HCT116 (cell line): ENCODE data around the gene CWF19L1. TPM values are rescaled to one million over a fixed set of nuclear protein-coding genes. Genes with fewer than 3 reads are reported as not detected.

Experiments
- ATAC-seq: fragments of 200-7000 bp; cut with Tn5 transposase; 2 replicates; pipeline ENCODE4 v1.9.1; 2020; ENCODE audit warnings: mild to moderate bottlenecking, moderate library complexity
- BruUV-seq: library from RNA; stranded (reverse); fragments of 400-500 nt; replicated peaks from 2 replicates; lab custom pipeline; 2021; lab: Mats Ljungman, UMichigan
- CTCF ChIA-PET: fragments of 300-600 bp; sonication (Branson Sonifier 250); formaldehyde crosslinking; loops from one replicate; lab custom pipeline; 2021; ENCODE audit warnings: antibody characterized with exemption; lab: Charles Lee
- POLR2A ChIA-PET: fragments of 300-600, 350-600 bp; sonication (Branson Sonifier 250); formaldehyde crosslinking; loops from one replicate; lab custom pipeline; 2021; ENCODE audit warnings: antibody characterized with exemption; lab: Charles Lee
- RAD21 ChIA-PET, 2 experiments: fragments of 300-600 bp; sonication (Branson Sonifier 250); formaldehyde crosslinking; loops; one replicate each; lab custom pipeline; 2023; ENCODE audit warnings: low total read pairs in 2 of 2; ENCODE audit not compliant: uncharacterized antibody in 2 of 2, unreplicated experiment in 2 of 2, low non-redundant PET in 1 of 2; lab: Charles Lee
- DNase-seq: peaks from one replicate; pipeline ENCODE4 v3.0.0-alpha.2; 2010; ENCODE audit warnings: low read depth, low spot score
- H2AFZ ChIP-seq: fragments of 200-600 bp; shearing (Covaris generic), sonication (generic); 2 replicates; pipeline ENCODE4 v1.6.1; 2017; ENCODE audit warnings: low read depth, mixed run types, mixed read lengths, antibody characterized with exemption, low read length; ENCODE audit not compliant: poor library complexity, severe bottlenecking
- H3K27ac ChIP-seq: 2 replicates; pipeline ENCODE4 v1.5.1; 2012; ENCODE audit warnings: low read depth, low read length
- H3K27me3 ChIP-seq: fragments of 200-600 bp; sonication (generic); 2 replicates; pipeline ENCODE4 v1.6.1; 2016; ENCODE audit warnings: mixed run types, low read length, mixed read lengths; ENCODE audit not compliant: insufficient read depth
- H3K36me3 ChIP-seq, 2 experiments: fragments of 200-500 bp in 1 of 2; fragments of 200-600 bp in 1 of 2; sonication (Bioruptor generic) in 1 of 2; sonication (generic) in 1 of 2; 2 replicates each; pipeline versions ENCODE4 v1.5.1 to v1.6.1; 2014 to 2016; ENCODE audit warnings: low read length in 2 of 2, inconsistent platforms in 1 of 2, mixed read lengths in 1 of 2, mixed run types in 1 of 2; ENCODE audit not compliant: insufficient read depth in 2 of 2, control insufficient read depth in 1 of 2
- H3K4me1 ChIP-seq, 2 experiments: fragments of 200-600 bp in 1 of 2; sonication (generic) in 1 of 2; 2 replicates each; pipeline versions ENCODE4 v1.5.1 to v1.6.1; 2012 to 2017; ENCODE audit warnings: low read length in 2 of 2, inconsistent platforms in 1 of 2, mild to moderate bottlenecking in 1 of 2, mixed read lengths in 1 of 2, mixed run types in 1 of 2, moderate library complexity in 1 of 2; ENCODE audit not compliant: insufficient read depth in 2 of 2, control insufficient read depth in 1 of 2
- H3K4me2 ChIP-seq: fragments of 200-600 bp; sonication (generic); 2 replicates; pipeline ENCODE4 v1.6.1; 2017; ENCODE audit warnings: mixed run types, low read length, mixed read lengths
- H3K4me3 ChIP-seq, 2 experiments: fragments of 200-600 bp in 1 of 2; sonication (generic) in 1 of 2; replicated peaks in 1 of 2; 2 replicates each; pipeline ENCODE4 v1.5.1; 2011 to 2016; ENCODE audit warnings: low read length in 2 of 2, control low read depth in 1 of 2, low read depth in 1 of 2, mild to moderate bottlenecking in 1 of 2, mixed read lengths in 1 of 2, mixed run types in 1 of 2
- H3K79me2 ChIP-seq: fragments of 200-600 bp; sonication (generic); 2 replicates; pipeline ENCODE4 v1.6.1; 2017; ENCODE audit warnings: mild to moderate bottlenecking, mixed run types, low read length, moderate library complexity, mixed read lengths; ENCODE audit not compliant: insufficient read depth
- H3K9ac ChIP-seq: fragments of 200-600 bp; sonication (generic); 2 replicates; pipeline ENCODE4 v1.6.1; 2016; ENCODE audit warnings: low read length, mixed read lengths
- H3K9me2 ChIP-seq: fragments of 200-600 bp; sonication (generic), shearing (Covaris generic); 2 replicates; pipeline ENCODE4 v1.6.1; 2017; ENCODE audit warnings: mixed run types, mild to moderate bottlenecking, moderate library complexity; ENCODE audit not compliant: insufficient read depth
- H3K9me3 ChIP-seq, 2 experiments: fragments of 200-500 bp in 1 of 2; fragments of 200-600 bp in 1 of 2; sonication (Bioruptor generic) in 1 of 2; sonication (generic) in 1 of 2; 2 replicates each; pipeline ENCODE4 v1.6.1; 2014 to 2017; ENCODE audit warnings: low read length in 2 of 2, mixed read lengths in 2 of 2, inconsistent platforms in 1 of 2, low read depth in 1 of 2, mild to moderate bottlenecking in 1 of 2, mixed run types in 1 of 2, moderate library complexity in 1 of 2; ENCODE audit not compliant: control insufficient read depth in 1 of 2, insufficient read depth in 1 of 2
- H4K20me1 ChIP-seq: fragments of 200-600 bp; sonication (generic), shearing (Covaris generic); 2 replicates; pipeline ENCODE4 v1.6.1; 2017; ENCODE audit warnings: mixed run types, mild to moderate bottlenecking, moderate library complexity; ENCODE audit not compliant: insufficient read depth
- FOSL1 ChIP-seq: IDR thresholded peaks from 2 replicates; pipeline ENCODE4 v1.6.1; 2012; ENCODE audit warnings: low read depth
- POLR2AphosphoS5 ChIP-seq: IDR thresholded peaks from 2 replicates; pipeline ENCODE4 v1.6.1; 2011; ENCODE audit warnings: mild to moderate bottlenecking, low read depth, low read length, moderate library complexity
- RAD21 ChIP-seq: IDR thresholded peaks from 2 replicates; pipeline ENCODE4 v1.6.1; 2012; ENCODE audit warnings: low read depth, mild to moderate bottlenecking
- SIN3A ChIP-seq: IDR thresholded peaks from 2 replicates; pipeline ENCODE4 v1.6.1; 2012; ENCODE audit warnings: low read depth
- SRF ChIP-seq: IDR thresholded peaks from 2 replicates; pipeline ENCODE4 v1.6.1; 2012; ENCODE audit warnings: low read depth
- TCF7L2 ChIP-seq: IDR thresholded peaks from 2 replicates; pipeline ENCODE4 v1.7.0; 2011; ENCODE audit warnings: borderline replicate concordance, inconsistent platforms; ENCODE audit not compliant: insufficient read depth, insufficient read length; ENCODE audit errors: extremely low read depth
- intact Hi-C: fragments of 100-400 bp; cut with micrococcal nuclease; formaldehyde crosslinking; loops from 2 replicates; pipeline ENCODE4 v1.10.0; 2022
- total RNA-seq: library from RNA; stranded (reverse); gene quantifications from one replicate; pipeline ENCODE4 v1.2.1, GENCODE V29; 2021; ENCODE audit not compliant: unreplicated experiment
- TF ChIP-seq, protein P1 (sequence below): IDR thresholded peaks from 2 replicates; pipeline ENCODE4 v1.6.1; 2012
- TF ChIP-seq, protein P2 (sequence below): IDR thresholded peaks from 2 replicates; pipeline ENCODE4 v1.6.1; 2011; ENCODE audit warnings: mild to moderate bottlenecking, low read length, moderate library complexity; ENCODE audit not compliant: insufficient replicate concordance; ENCODE audit errors: extremely low read depth
- TF ChIP-seq, protein P3 (sequence below), 3 experiments: fragments of 200-600 bp in 1 of 3; sonication (generic) in 1 of 3; IDR thresholded peaks in 2 of 3; conservative IDR thresholded peaks in 1 of 3; 2 replicates each; pipeline ENCODE4 v1.5.1; 2012 to 2017; ENCODE audit warnings: low read depth in 2 of 3, low read length in 2 of 3, antibody characterized with exemption in 1 of 3, borderline replicate concordance in 1 of 3, control low read depth in 1 of 3, mild to moderate bottlenecking in 1 of 3, mixed read lengths in 1 of 3, mixed run types in 1 of 3, moderate library complexity in 1 of 3; ENCODE audit not compliant: insufficient read depth in 1 of 3

Gene CWF19L1
- total RNA-seq, 1 experiment from 2014 or later: 41.7 TPM

DNA sequence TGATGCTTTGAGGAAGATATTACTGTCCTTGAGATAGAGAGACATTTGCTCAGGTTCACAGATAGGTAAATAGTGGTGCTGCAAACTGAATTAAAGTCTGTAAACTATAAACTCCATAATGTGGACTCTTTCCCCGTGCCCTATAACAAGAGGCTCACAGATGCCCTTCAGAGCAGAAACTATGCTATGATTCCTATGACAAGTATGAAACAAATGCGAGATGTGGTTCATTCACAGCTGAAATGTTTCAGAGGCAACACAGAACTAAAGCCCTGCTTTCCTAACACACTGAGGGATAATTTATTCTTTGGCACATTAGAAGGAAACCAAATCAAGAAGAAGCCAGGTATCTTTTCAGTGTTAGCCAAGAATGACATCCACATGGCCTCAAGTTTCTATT lies 51.4 kb downstream of the CWF19L1 start:
- Histone ChIP-seq H3K36me3 (peaks cover 44 to 59% of the 10 kb centered on the region in 2 experiments), H3K4me3 (no peak overlapping the region), H4K20me1 (no peaks in the 10 kb centered on the region), H3K27me3 (no peaks in the 10 kb centered on the region), H3K27ac (no peak overlapping the region), H3K4me2 (no peak overlapping the region), H3K79me2 (no peaks in the 10 kb centered on the region), H3K9me3 (no peaks in the 10 kb centered on the region), H2AFZ (no peak overlapping the region), H3K4me1 (no peaks in the 10 kb centered on the region), H3K9ac (no peak overlapping the region), H3K9me2 (no peaks in the 10 kb centered on the region)
- no TSS peak for BruUV-seq
- intact Hi-C loops: no loop called here
- POLR2A ChIA-PET: no interaction called here
- CTCF ChIA-PET: no interaction called here
- RAD21 ChIA-PET: no interaction called here
- ATAC-seq (no peak), DNase-seq (no peak)
- TF ChIP-seq, protein P1, sequence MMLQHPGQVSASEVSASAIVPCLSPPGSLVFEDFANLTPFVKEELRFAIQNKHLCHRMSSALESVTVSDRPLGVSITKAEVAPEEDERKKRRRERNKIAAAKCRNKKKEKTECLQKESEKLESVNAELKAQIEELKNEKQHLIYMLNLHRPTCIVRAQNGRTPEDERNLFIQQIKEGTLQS: no peak
- TF ChIP-seq SRF: no peak
- no peak for TF ChIP-seq RAD21
- TF ChIP-seq, protein P2, sequence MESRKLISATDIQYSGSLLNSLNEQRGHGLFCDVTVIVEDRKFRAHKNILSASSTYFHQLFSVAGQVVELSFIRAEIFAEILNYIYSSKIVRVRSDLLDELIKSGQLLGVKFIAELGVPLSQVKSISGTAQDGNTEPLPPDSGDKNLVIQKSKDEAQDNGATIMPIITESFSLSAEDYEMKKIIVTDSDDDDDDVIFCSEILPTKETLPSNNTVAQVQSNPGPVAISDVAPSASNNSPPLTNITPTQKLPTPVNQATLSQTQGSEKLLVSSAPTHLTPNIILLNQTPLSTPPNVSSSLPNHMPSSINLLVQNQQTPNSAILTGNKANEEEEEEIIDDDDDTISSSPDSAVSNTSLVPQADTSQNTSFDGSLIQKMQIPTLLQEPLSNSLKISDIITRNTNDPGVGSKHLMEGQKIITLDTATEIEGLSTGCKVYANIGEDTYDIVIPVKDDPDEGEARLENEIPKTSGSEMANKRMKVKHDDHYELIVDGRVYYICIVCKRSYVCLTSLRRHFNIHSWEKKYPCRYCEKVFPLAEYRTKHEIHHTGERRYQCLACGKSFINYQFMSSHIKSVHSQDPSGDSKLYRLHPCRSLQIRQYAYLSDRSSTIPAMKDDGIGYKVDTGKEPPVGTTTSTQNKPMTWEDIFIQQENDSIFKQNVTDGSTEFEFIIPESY: no peak
- no peak for TF ChIP-seq FOSL1
- no peak for TF ChIP-seq POLR2AphosphoS5
- no peak for TF ChIP-seq TCF7L2
- TF ChIP-seq, protein P3, sequence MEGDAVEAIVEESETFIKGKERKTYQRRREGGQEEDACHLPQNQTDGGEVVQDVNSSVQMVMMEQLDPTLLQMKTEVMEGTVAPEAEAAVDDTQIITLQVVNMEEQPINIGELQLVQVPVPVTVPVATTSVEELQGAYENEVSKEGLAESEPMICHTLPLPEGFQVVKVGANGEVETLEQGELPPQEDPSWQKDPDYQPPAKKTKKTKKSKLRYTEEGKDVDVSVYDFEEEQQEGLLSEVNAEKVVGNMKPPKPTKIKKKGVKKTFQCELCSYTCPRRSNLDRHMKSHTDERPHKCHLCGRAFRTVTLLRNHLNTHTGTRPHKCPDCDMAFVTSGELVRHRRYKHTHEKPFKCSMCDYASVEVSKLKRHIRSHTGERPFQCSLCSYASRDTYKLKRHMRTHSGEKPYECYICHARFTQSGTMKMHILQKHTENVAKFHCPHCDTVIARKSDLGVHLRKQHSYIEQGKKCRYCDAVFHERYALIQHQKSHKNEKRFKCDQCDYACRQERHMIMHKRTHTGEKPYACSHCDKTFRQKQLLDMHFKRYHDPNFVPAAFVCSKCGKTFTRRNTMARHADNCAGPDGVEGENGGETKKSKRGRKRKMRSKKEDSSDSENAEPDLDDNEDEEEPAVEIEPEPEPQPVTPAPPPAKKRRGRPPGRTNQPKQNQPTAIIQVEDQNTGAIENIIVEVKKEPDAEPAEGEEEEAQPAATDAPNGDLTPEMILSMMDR (IDR thresholded peaks at IDR 0.05 in 2 of 3, conservative IDR thresholded peaks at IDR 0.05 in 1 of 3; ENCODE audit: borderline replicate concordance in 1 of 3, insufficient read depth in 1 of 3, low read depth in 2 of 3, low read length in 2 of 3): no peak
- no peak for TF ChIP-seq SIN3A
